PC-3 (cell line): ENCODE data around the gene VPS37B. TPM values are rescaled to one million over a fixed set of nuclear protein-coding genes. Genes with fewer than 3 reads are reported as not detected.
A peak's percentile ranks its signal among the peaks of the same experiment; 100 is the strongest.

Experiments used
- ATAC-seq: fragments of 200-7000 bp; cut with Tn5 transposase; 2 replicates; pipeline ENCODE4 v1.9.1; 2020; ENCODE audit warnings: mild to moderate bottlenecking, moderate library complexity
- BruUV-seq: library from RNA; stranded (reverse); fragments of 400-500 nt; replicated peaks from 2 replicates; lab custom pipeline; 2021; lab: Mats Ljungman, UMichigan
- CTCF ChIA-PET: fragments of 300-600 bp; sonication (Branson Sonifier 250); formaldehyde crosslinking; loops from one replicate; lab custom pipeline; 2022; ENCODE audit warnings: antibody characterized with exemption; lab: Charles Lee
- POLR2A ChIA-PET: fragments of 300-600 bp; sonication (Branson Sonifier 250); formaldehyde crosslinking; loops from one replicate; lab custom pipeline; 2022; ENCODE audit warnings: antibody characterized with exemption; ENCODE audit not compliant: unreplicated experiment; lab: Charles Lee
- DNase-seq: peaks from one replicate; pipeline ENCODE4 v3.0.0-alpha.2; 2015
- H2AFZ ChIP-seq: fragments of 300-600 bp; sonication (generic); 2 replicates; pipeline ENCODE4 v1.6.0; 2016; ENCODE audit warnings: antibody characterized with exemption, low read length
- H3F3A ChIP-seq: fragments of 300-600 bp; sonication (generic); one replicate; pipeline ENCODE4 v1.6.0; 2017; ENCODE audit warnings: antibody characterized with exemption, low read length, control low read depth, mild to moderate bottlenecking; ENCODE audit not compliant: unreplicated experiment
- H3K27ac ChIP-seq: fragments of 300-600 bp; sonication (generic); 2 replicates; pipeline ENCODE4 v1.5.1; 2016; ENCODE audit warnings: mild to moderate bottlenecking, low read length
- H3K27me3 ChIP-seq: fragments of 300-600 bp; sonication (generic); 2 replicates; pipeline ENCODE4 v1.6.1; 2016; ENCODE audit warnings: low read length, mixed read lengths
- H3K36me3 ChIP-seq: fragments of 300-600 bp; sonication (generic); 2 replicates; pipeline ENCODE4 v1.6.1; 2016; ENCODE audit warnings: low read depth, mixed run types, low read length, mixed read lengths
- H3K4me1 ChIP-seq: fragments of 300-600 bp; sonication (generic); 2 replicates; pipeline ENCODE4 v1.5.1; 2016; ENCODE audit warnings: low read length; ENCODE audit not compliant: insufficient read depth
- H3K4me2 ChIP-seq: fragments of 300-600 bp; sonication (generic); 2 replicates; pipeline ENCODE4 v1.6.0; 2016; ENCODE audit warnings: low read length
- H3K4me3 ChIP-seq: fragments of 300-600 bp; sonication (generic); 2 replicates; pipeline ENCODE4 v1.5.1; 2016; ENCODE audit warnings: mild to moderate bottlenecking, low read length, mixed read lengths
- H3K79me2 ChIP-seq: fragments of 300-600 bp; sonication (generic); 2 replicates; pipeline ENCODE4 v1.6.1; 2017; ENCODE audit warnings: low read length, mixed read lengths
- H3K9ac ChIP-seq: fragments of 300-600 bp; sonication (generic); 2 replicates; pipeline ENCODE4 v1.6.0; 2016; ENCODE audit warnings: mild to moderate bottlenecking, low read length
- H3K9me2 ChIP-seq: fragments of 300-600 bp; sonication (generic); replicated peaks from 2 replicates; pipeline ENCODE4 v1.6.1; 2016; ENCODE audit warnings: mixed run types, low read length, mixed read lengths
- H3K9me3 ChIP-seq: fragments of 300-600 bp; sonication (generic); 2 replicates; pipeline ENCODE4 v1.6.1; 2016; ENCODE audit warnings: low read length, mixed read lengths
- H4K20me1 ChIP-seq: fragments of 300-600 bp; sonication (generic); 2 replicates; pipeline ENCODE4 v1.6.1; 2016; ENCODE audit warnings: low read length, mixed read lengths
- EZH2 ChIP-seq: fragments of 300-600 bp; sonication (generic); IDR thresholded peaks from one replicate; pipeline ENCODE4 v1.6.1; 2017; ENCODE audit warnings: antibody characterized with exemption, mild to moderate bottlenecking, low read length; ENCODE audit not compliant: unreplicated experiment
- EZH2phosphoT487 ChIP-seq: fragments of 300-600 bp; sonication (generic); IDR thresholded peaks from 2 replicates; pipeline ENCODE4 v1.6.1; 2018; ENCODE audit warnings: mild to moderate bottlenecking, antibody characterized with exemption, low read length, borderline replicate concordance
- intact Hi-C: fragments of 100-400 bp; cut with micrococcal nuclease; formaldehyde crosslinking; loops from 2 replicates; pipeline ENCODE4 v1.9.0; 2023
- total RNA-seq: library from RNA; depleted of rRNA; stranded (reverse); fragments of >200 nt; gene quantifications from 2 replicates; pipeline ENCODE4 v1.2.3, GENCODE V29; 2014
- TF ChIP-seq, protein P1 (sequence below): fragments of 300-600 bp; sonication (generic); conservative IDR thresholded peaks from 2 replicates; pipeline ENCODE4 v1.5.1; 2017; ENCODE audit warnings: antibody characterized with exemption, low read depth, mild to moderate bottlenecking, low read length

The VPS37B gene
- total RNA-seq, 1 experiment from 2014 or later: 74.3 TPM

- BruUV-seq: no TSS peak
- Histone ChIP-seq H3K4me1 (peaks cover 22% of the 10 kb centered on the region), H3K9me3 (no peaks in the 10 kb centered on the region), H2AFZ (no peak overlapping the region), H3K9me2 (no peaks in the 10 kb centered on the region), H3K4me2 (0 out of 2 replicates have a peak overlapping the region, but pooled peaks have one; percentile 9), H3K9ac (no peak overlapping the region), H3K4me3 (no peak overlapping the region), H3F3A (no peaks in the 10 kb centered on the region), H3K36me3 (peaks cover 42% of the 10 kb centered on the region), H4K20me1 (peaks cover 31% of the 10 kb centered on the region), H3K27ac (peak overlapping the region; percentile 37; the same call in 1 of the 2 replicates), H3K27me3 (no peaks in the 10 kb centered on the region), H3K79me2 (peaks cover 96% of the 10 kb centered on the region)
- ATAC-seq (no peak), DNase-seq (no peak)
- TF ChIP-seq, protein P1, sequence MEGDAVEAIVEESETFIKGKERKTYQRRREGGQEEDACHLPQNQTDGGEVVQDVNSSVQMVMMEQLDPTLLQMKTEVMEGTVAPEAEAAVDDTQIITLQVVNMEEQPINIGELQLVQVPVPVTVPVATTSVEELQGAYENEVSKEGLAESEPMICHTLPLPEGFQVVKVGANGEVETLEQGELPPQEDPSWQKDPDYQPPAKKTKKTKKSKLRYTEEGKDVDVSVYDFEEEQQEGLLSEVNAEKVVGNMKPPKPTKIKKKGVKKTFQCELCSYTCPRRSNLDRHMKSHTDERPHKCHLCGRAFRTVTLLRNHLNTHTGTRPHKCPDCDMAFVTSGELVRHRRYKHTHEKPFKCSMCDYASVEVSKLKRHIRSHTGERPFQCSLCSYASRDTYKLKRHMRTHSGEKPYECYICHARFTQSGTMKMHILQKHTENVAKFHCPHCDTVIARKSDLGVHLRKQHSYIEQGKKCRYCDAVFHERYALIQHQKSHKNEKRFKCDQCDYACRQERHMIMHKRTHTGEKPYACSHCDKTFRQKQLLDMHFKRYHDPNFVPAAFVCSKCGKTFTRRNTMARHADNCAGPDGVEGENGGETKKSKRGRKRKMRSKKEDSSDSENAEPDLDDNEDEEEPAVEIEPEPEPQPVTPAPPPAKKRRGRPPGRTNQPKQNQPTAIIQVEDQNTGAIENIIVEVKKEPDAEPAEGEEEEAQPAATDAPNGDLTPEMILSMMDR: no peak
- TF ChIP-seq EZH2: no peak
- TF ChIP-seq EZH2phosphoT487: no peak
- intact Hi-C loops: no loop called here
- ChIA-PET POLR2A (no interaction called here), CTCF (no interaction called here)
Measured at GRCh38 chr12:122872815-122873361, 23.0 kb downstream of the VPS37B start.

GRCh38 chr12:122871851-122872780 is 23.8 kb downstream of the VPS37B start:
- Histone ChIP-seq H3K27ac (peak overlapping the region; percentile 37), H3K27me3 (no peaks in the 10 kb centered on the region), H3K4me3 (no peak overlapping the region), H3K36me3 (peaks cover 43% of the 10 kb centered on the region), H3K4me1 (peaks cover 22% of the 10 kb centered on the region), H3K79me2 (peaks cover 88% of the 10 kb centered on the region), H3K9ac (no peak overlapping the region), H4K20me1 (peaks cover 28% of the 10 kb centered on the region), H3K9me2 (no peaks in the 10 kb centered on the region), H3F3A (no peaks in the 10 kb centered on the region), H2AFZ (no peak overlapping the region), H3K9me3 (no peaks in the 10 kb centered on the region), H3K4me2 (peak overlapping the region; percentile 9; the same call in 1 of the 2 replicates)
- TF ChIP-seq, protein P1: no peak
- no peak for TF ChIP-seq EZH2phosphoT487
- TF ChIP-seq EZH2: no peak
- intact Hi-C loops: no loop called here
- CTCF ChIA-PET: no interaction called here
- POLR2A ChIA-PET: no interaction called here
- BruUV-seq: no TSS peak
- ATAC-seq (peak; percentile 62), DNase-seq (peak; percentile 58)
